HepG2 (cell line): Measurements from ENCODE around the gene UNC13D. TPM values are rescaled to one million over a fixed set of nuclear protein-coding genes. Genes with fewer than 3 reads are reported as not detected.
A peak's percentile ranks its signal among the peaks of the same experiment; 100 is the strongest.

Experiments used
- ATAD3A ChIP-seq: sonication (generic); formaldehyde crosslinking; IDR thresholded peaks from 2 replicates; pipeline ENCODE4 v1.4.0; 2020; ENCODE audit warnings: missing genetic modification reagents
- HNF4G ChIP-seq, 2 experiments: sonication (generic) in 1 of 2; formaldehyde crosslinking in 1 of 2; IDR thresholded peaks; 2 replicates each; pipeline versions ENCODE4 v1.4.0 to v1.6.1; 2011 to 2020; ENCODE audit warnings: borderline replicate concordance in 2 of 2, low read depth in 2 of 2, mild to moderate bottlenecking in 2 of 2, low read length in 1 of 2, missing genetic modification reagents in 1 of 2, moderate library complexity in 1 of 2
- MAZ ChIP-seq, 2 experiments: sonication (generic) in 1 of 2; formaldehyde crosslinking in 1 of 2; IDR thresholded peaks; 2 replicates each; pipeline versions ENCODE4 v1.5.0 to v1.6.1; 2012 to 2020; ENCODE audit warnings: low read depth in 2 of 2, mild to moderate bottlenecking in 2 of 2, borderline replicate concordance in 1 of 2, improper control_type of control experiment in 1 of 2, low read length in 1 of 2, missing genetic modification reagents in 1 of 2, moderate library complexity in 1 of 2
- PCBP2 ChIP-seq: fragments of 200-400 bp; formaldehyde crosslinking; optimal IDR thresholded peaks from 2 replicates; pipeline ENCODE3; 2018; ENCODE audit warnings: low read length, low read depth; ENCODE audit not compliant: poor library complexity, severe bottlenecking
- SMYD3 ChIP-seq: sonication (generic); formaldehyde crosslinking; IDR thresholded peaks from 2 replicates; pipeline ENCODE4 v1.8.1; 2023; ENCODE audit warnings: mild to moderate bottlenecking, missing genetic modification reagents
- TOPORS ChIP-seq: sonication (generic); formaldehyde crosslinking; IDR thresholded peaks from 2 replicates; pipeline ENCODE4 v1.8.0; 2023; ENCODE audit warnings: mild to moderate bottlenecking, missing genetic modification reagents
- ZNF251 ChIP-seq: sonication (generic); formaldehyde crosslinking; IDR thresholded peaks from 2 replicates; pipeline ENCODE4 v1.9.0; 2021; ENCODE audit warnings: mild to moderate bottlenecking, missing genetic modification reagents
- ZNF451 ChIP-seq: sonication (generic); formaldehyde crosslinking; IDR thresholded peaks from 2 replicates; pipeline ENCODE4 v1.5.0; 2020; ENCODE audit warnings: mild to moderate bottlenecking, missing genetic modification reagents
- ZNF780A ChIP-seq: sonication (generic); formaldehyde crosslinking; IDR thresholded peaks from 2 replicates; pipeline ENCODE4 v1.8.0; 2022; ENCODE audit warnings: mild to moderate bottlenecking, missing genetic modification reagents, moderate library complexity
- polyA plus RNA-seq, 8 experiments: library from polyadenylated mRNA; depleted of rRNA in 3 of 8; stranded (reverse) in 7 of 8; unstranded in 1 of 8; fragments of >200 nt; fragmentation: Illumina TruSeq in 4 of 8; extraction: Trizol in 4 of 8; gene quantifications; 2 replicates each; pipeline versions ENCODE4 v1.2.1 to v1.2.3, GENCODE V29; 2011 to 2016; ENCODE audit warnings: low read depth in 4 of 8, missing spikeins in 1 of 8, mixed read lengths in 1 of 8; ENCODE audit not compliant: insufficient read depth in 1 of 8
- total RNA-seq, 5 experiments: library from RNA; depleted of rRNA; stranded (reverse); fragments of >200 nt; fragmentation: Illumina TruSeq; extraction: Trizol; gene quantifications; 2 replicates each; pipeline ENCODE4 v1.2.3, GENCODE V29; 2016; ENCODE audit warnings: low read depth in 1 of 5
- TF ChIP-seq, protein P1 (sequence below): sonication (generic); formaldehyde crosslinking; IDR thresholded peaks from 2 replicates; pipeline ENCODE4 v1.4.0; 2020; ENCODE audit warnings: missing genetic modification reagents, borderline replicate concordance
- TF ChIP-seq, protein P2 (sequence below): sonication (generic); formaldehyde crosslinking; conservative IDR thresholded peaks from 2 replicates; pipeline ENCODE4 v1.5.0; 2020; ENCODE audit warnings: missing genetic modification reagents
- TF ChIP-seq, protein P3 (sequence below): sonication (generic); formaldehyde crosslinking; IDR thresholded peaks from 2 replicates; pipeline ENCODE4 v1.4.0; 2020; ENCODE audit warnings: missing genetic modification reagents
- TF ChIP-seq, protein P4 (sequence below): sonication (generic); formaldehyde crosslinking; IDR thresholded peaks from 2 replicates; pipeline ENCODE4 v1.4.0; 2020; ENCODE audit warnings: missing genetic modification reagents
- TF ChIP-seq, protein P5 (sequence below): sonication (generic); formaldehyde crosslinking; IDR thresholded peaks from 2 replicates; pipeline ENCODE4 v1.4.0; 2020; ENCODE audit warnings: missing genetic modification reagents, borderline replicate concordance
- TF ChIP-seq, protein P6 (sequence below): IDR thresholded peaks from 2 replicates; pipeline ENCODE4 v1.6.1; 2016

UNC13D gene
- total and polyA plus RNA-seq, 2 of the 13 experiments (the other 11 are each of a cell fraction or from before 2014, with no cell fraction given): 29.7 to 42.7 TPM

DNA sequence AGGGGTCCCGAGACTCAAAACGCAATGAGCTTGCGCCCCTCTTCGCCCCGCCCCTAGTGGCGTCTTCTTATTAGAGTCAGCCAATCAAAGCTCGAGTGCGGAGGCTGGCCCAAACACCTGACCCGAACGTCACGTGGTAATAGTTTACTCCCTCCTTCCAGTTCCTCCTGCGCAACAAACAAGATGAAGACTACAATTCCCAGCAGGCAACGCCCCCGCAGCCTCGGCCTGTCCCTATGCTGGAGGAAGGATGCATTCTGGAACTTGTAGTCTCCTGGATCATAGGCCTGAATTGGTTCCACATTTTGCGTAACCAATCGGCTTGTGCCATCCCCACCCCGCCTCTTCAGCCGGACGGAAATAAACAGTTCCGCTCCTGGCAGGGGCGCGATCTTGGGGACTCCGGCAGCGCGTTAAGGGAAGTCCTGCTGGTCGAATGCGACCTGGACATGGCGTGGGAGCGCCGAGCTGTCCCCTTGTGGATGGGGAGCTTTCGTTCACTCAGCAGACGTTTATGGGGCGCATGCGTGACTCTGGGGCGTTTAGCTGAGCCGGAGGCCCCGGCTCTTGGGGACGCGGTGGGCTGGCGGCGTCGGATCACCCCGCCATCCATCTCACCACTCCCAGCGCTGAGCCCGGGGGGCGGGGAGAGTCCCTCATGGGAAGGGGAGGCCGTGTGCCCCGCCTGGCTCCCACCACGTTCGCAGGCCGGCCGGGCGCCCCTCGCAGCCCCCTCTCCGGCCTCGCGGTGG lies 11.3 kb upstream of the UNC13D start, which contains the start of gene WBP2 (continued):
- peak; percentile 58 for TF ChIP-seq ZNF451 (CRISPR knock-in tag)
- no peak for TF ChIP-seq PCBP2
- no peak for TF ChIP-seq ZNF251 (CRISPR knock-in tag)
- TF ChIP-seq SMYD3 (CRISPR knock-in tag): no peak
- TF ChIP-seq, protein P1, sequence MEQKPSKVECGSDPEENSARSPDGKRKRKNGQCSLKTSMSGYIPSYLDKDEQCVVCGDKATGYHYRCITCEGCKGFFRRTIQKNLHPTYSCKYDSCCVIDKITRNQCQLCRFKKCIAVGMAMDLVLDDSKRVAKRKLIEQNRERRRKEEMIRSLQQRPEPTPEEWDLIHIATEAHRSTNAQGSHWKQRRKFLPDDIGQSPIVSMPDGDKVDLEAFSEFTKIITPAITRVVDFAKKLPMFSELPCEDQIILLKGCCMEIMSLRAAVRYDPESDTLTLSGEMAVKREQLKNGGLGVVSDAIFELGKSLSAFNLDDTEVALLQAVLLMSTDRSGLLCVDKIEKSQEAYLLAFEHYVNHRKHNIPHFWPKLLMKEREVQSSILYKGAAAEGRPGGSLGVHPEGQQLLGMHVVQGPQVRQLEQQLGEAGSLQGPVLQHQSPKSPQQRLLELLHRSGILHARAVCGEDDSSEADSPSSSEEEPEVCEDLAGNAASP: peak; percentile 65
- TF ChIP-seq HNF4G (IDR thresholded peaks at IDR 0.05; ENCODE audit: borderline replicate concordance, low read depth, low read length): no peak
- 0 out of 2 replicates have a peak, but pooled peaks have one; percentile 76 for TF ChIP-seq HNF4G (CRISPR knock-in tag; IDR thresholded peaks at IDR 0.05; ENCODE audit: borderline replicate concordance, low read depth)
- TF ChIP-seq MAZ (IDR thresholded peaks at IDR 0.05; ENCODE audit: borderline replicate concordance, low read depth, low read length): peak; percentile 69; the same call in 1 of the 2 replicates
- TF ChIP-seq MAZ (CRISPR knock-in tag; IDR thresholded peaks at IDR 0.05; ENCODE audit: low read depth): peak; percentile 94; the same call in 1 of the 2 replicates
- TF ChIP-seq, protein P2, sequence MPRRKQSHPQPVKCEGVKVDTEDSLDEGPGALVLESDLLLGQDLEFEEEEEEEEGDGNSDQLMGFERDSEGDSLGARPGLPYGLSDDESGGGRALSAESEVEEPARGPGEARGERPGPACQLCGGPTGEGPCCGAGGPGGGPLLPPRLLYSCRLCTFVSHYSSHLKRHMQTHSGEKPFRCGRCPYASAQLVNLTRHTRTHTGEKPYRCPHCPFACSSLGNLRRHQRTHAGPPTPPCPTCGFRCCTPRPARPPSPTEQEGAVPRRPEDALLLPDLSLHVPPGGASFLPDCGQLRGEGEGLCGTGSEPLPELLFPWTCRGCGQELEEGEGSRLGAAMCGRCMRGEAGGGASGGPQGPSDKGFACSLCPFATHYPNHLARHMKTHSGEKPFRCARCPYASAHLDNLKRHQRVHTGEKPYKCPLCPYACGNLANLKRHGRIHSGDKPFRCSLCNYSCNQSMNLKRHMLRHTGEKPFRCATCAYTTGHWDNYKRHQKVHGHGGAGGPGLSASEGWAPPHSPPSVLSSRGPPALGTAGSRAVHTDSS (CRISPR knock-in tag): peak; percentile 100
- TF ChIP-seq, protein P3, sequence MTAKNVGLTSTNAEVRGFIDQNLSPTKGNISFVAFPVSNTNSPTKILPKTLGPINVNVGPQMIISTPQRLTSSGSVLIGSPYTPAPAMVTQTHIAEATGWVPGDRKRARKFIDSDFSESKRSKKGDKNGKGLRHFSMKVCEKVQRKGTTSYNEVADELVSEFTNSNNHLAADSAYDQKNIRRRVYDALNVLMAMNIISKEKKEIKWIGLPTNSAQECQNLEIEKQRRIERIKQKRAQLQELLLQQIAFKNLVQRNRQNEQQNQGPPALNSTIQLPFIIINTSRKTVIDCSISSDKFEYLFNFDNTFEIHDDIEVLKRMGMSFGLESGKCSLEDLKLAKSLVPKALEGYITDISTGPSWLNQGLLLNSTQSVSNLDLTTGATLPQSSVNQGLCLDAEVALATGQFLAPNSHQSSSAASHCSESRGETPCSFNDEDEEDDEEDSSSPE (CRISPR knock-in tag): peak; percentile 79
- TF ChIP-seq, protein P4, sequence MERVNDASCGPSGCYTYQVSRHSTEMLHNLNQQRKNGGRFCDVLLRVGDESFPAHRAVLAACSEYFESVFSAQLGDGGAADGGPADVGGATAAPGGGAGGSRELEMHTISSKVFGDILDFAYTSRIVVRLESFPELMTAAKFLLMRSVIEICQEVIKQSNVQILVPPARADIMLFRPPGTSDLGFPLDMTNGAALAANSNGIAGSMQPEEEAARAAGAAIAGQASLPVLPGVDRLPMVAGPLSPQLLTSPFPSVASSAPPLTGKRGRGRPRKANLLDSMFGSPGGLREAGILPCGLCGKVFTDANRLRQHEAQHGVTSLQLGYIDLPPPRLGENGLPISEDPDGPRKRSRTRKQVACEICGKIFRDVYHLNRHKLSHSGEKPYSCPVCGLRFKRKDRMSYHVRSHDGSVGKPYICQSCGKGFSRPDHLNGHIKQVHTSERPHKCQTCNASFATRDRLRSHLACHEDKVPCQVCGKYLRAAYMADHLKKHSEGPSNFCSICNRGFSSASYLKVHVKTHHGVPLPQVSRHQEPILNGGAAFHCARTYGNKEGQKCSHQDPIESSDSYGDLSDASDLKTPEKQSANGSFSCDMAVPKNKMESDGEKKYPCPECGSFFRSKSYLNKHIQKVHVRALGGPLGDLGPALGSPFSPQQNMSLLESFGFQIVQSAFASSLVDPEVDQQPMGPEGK (CRISPR knock-in tag): peak; percentile 76
- TF ChIP-seq, protein P5, sequence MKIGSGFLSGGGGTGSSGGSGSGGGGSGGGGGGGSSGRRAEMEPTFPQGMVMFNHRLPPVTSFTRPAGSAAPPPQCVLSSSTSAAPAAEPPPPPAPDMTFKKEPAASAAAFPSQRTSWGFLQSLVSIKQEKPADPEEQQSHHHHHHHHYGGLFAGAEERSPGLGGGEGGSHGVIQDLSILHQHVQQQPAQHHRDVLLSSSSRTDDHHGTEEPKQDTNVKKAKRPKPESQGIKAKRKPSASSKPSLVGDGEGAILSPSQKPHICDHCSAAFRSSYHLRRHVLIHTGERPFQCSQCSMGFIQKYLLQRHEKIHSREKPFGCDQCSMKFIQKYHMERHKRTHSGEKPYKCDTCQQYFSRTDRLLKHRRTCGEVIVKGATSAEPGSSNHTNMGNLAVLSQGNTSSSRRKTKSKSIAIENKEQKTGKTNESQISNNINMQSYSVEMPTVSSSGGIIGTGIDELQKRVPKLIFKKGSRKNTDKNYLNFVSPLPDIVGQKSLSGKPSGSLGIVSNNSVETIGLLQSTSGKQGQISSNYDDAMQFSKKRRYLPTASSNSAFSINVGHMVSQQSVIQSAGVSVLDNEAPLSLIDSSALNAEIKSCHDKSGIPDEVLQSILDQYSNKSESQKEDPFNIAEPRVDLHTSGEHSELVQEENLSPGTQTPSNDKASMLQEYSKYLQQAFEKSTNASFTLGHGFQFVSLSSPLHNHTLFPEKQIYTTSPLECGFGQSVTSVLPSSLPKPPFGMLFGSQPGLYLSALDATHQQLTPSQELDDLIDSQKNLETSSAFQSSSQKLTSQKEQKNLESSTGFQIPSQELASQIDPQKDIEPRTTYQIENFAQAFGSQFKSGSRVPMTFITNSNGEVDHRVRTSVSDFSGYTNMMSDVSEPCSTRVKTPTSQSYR (CRISPR knock-in tag): no peak
- TF ChIP-seq ATAD3A (CRISPR knock-in tag): no peak; the same call in 1 of the 2 replicates
- no peak for TF ChIP-seq ZNF780A (CRISPR knock-in tag)
- TF ChIP-seq, protein P6, sequence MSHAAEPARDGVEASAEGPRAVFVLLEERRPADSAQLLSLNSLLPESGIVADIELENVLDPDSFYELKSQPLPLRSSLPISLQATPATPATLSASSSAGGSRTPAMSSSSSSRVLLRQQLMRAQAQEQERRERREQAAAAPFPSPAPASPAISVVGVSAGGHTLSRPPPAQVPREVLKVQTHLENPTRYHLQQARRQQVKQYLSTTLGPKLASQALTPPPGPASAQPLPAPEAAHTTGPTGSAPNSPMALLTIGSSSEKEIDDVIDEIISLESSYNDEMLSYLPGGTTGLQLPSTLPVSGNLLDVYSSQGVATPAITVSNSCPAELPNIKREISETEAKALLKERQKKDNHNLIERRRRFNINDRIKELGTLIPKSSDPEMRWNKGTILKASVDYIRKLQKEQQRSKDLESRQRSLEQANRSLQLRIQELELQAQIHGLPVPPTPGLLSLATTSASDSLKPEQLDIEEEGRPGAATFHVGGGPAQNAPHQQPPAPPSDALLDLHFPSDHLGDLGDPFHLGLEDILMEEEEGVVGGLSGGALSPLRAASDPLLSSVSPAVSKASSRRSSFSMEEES (CRISPR knock-in tag): peak; percentile 93
- TF ChIP-seq TOPORS (CRISPR knock-in tag): 0 out of 2 replicates have a peak, but pooled peaks have one; percentile 77
